Smooth muscle cell (in vitro differentiated cells): ENCODE data around the gene LGI4. TPM values are rescaled to one million over a fixed set of nuclear protein-coding genes. Genes with fewer than 3 reads are reported as not detected.

Experiments used
- DNase-seq: peaks from one replicate; lab custom pipeline; 2025; ENCODE audit not compliant: unreplicated experiment; lab: John Stamatoyannopoulos, UW
- H2AFZ ChIP-seq: fragments of 200-600 bp; sonication (generic); 2 replicates; pipeline ENCODE4 v1.6.0; 2016; ENCODE audit warnings: antibody characterized with exemption, low read depth, mild to moderate bottlenecking
- H3F3A ChIP-seq: fragments of 200-600 bp; sonication (generic); 2 replicates; pipeline ENCODE4 v1.6.0; 2017; ENCODE audit warnings: antibody characterized with exemption, low read depth
- H3K27ac ChIP-seq: fragments of 200-600 bp; sonication (generic); 2 replicates; pipeline ENCODE4 v1.5.1; 2016; ENCODE audit warnings: low read depth, mild to moderate bottlenecking
- H3K27me3 ChIP-seq: fragments of 200-600 bp; sonication (generic); 2 replicates; pipeline ENCODE4 v1.6.1; 2016; ENCODE audit warnings: low read depth, mild to moderate bottlenecking
- H3K36me3 ChIP-seq: fragments of 200-600 bp; sonication (generic); 2 replicates; pipeline ENCODE4 v1.5.1; 2016; ENCODE audit warnings: low read depth
- H3K4me1 ChIP-seq: fragments of 200-600 bp; sonication (generic); 2 replicates; pipeline ENCODE4 v1.5.1; 2016; ENCODE audit warnings: low read depth
- H3K4me2 ChIP-seq: fragments of 200-600 bp; sonication (generic); 2 replicates; pipeline ENCODE4 v1.6.0; 2016; ENCODE audit warnings: mild to moderate bottlenecking
- H3K4me3 ChIP-seq: fragments of 200-600 bp; sonication (generic); 2 replicates; pipeline ENCODE4 v1.5.1; 2016; ENCODE audit warnings: mild to moderate bottlenecking
- H3K79me2 ChIP-seq: fragments of 200-600 bp; sonication (generic); 2 replicates; pipeline ENCODE4 v1.6.0; 2016; ENCODE audit warnings: low read depth, mild to moderate bottlenecking
- H3K9ac ChIP-seq: fragments of 200-600 bp; sonication (generic); 2 replicates; pipeline ENCODE4 v1.6.0; 2016; ENCODE audit warnings: low read depth
- H3K9me3 ChIP-seq: fragments of 200-600 bp; sonication (generic); replicated peaks from 2 replicates; pipeline ENCODE4 v1.5.1; 2016; ENCODE audit warnings: low read depth
- H4K20me1 ChIP-seq: fragments of 200-600 bp; sonication (generic); 2 replicates; pipeline ENCODE4 v1.6.0; 2016; ENCODE audit warnings: low read depth
- CTCF ChIP-seq: fragments of 200-600 bp; sonication (generic); IDR thresholded peaks from 2 replicates; pipeline ENCODE4 v1.5.1; 2017; ENCODE audit warnings: borderline replicate concordance, mild to moderate bottlenecking, antibody characterized with exemption; ENCODE audit not compliant: insufficient read depth, poor library complexity, severe bottlenecking
- WGBS: methylation state at CpG from one replicate; pipeline ENCODE4 v1.1.7; 2016; ENCODE audit warnings: low lambda C conversion rate; 5-methylcytosine and 5-hydroxymethylcytosine counted together
- polyA plus RNA-seq: library from polyadenylated mRNA; unstranded; fragments of >200 nt; fragmentation: Nextera tagmentation; extraction: Ambion mirVana; gene quantifications from 2 replicates; pipeline ENCODE4 v1.2.1, GENCODE V29; 2016
- total RNA-seq: library from RNA; depleted of rRNA; stranded (reverse); fragments of >200 nt; gene quantifications from 2 replicates; pipeline ENCODE4 v1.2.3, GENCODE V29; 2014

LGI4 gene
- total and polyA plus RNA-seq, 2 experiments from 2014 or later, result 0.17 to 0.22 TPM

GRCh38 chr19:35140962-35141836 is 6.3 kb upstream of the LGI4 start:
- H2AFZ ChIP-seq, result no peak overlapping the region
- no peaks in the 10 kb centered on the region for H3K36me3 ChIP-seq
- H3K9me3 ChIP-seq, result no peaks in the 10 kb centered on the region
- peaks cover 41% of the 10 kb centered on the region for H3K27me3 ChIP-seq
- H3K9ac ChIP-seq, result no peak overlapping the region
- H3K79me2 ChIP-seq, result no peaks in the 10 kb centered on the region
- H3K4me1 ChIP-seq, result peaks cover 12% of the 10 kb centered on the region
- peak; percentile 79 for DNase-seq
- H3K4me2 ChIP-seq, result peak overlapping the region; percentile 67
- no peak overlapping the region for H3K27ac ChIP-seq
- WGBS, result 2% methylated on average over 29 of the region's 48 CpGs
- no peaks in the 10 kb centered on the region for H3F3A ChIP-seq
- peak overlapping the region; percentile 21 for H3K4me3 ChIP-seq
- H4K20me1 ChIP-seq, result no peaks in the 10 kb centered on the region
- peak; percentile 17 for TF ChIP-seq CTCF

- no peaks in the 10 kb centered on the region for H3F3A ChIP-seq
- peak overlapping the region; percentile 36 for H3K4me2 ChIP-seq
- no peaks in the 10 kb centered on the region for H3K79me2 ChIP-seq
- TF ChIP-seq CTCF, result no peak
- 85% methylated on average over 12 of the region's 12 CpGs for WGBS
- H3K4me3 ChIP-seq, result no peak overlapping the region
- DNase-seq, result no peak
- no peak overlapping the region for H3K27ac ChIP-seq
- peaks cover 12% of the 10 kb centered on the region for H3K4me1 ChIP-seq
- no peaks in the 10 kb centered on the region for H3K36me3 ChIP-seq
- no peak overlapping the region for H3K9ac ChIP-seq
- peaks cover 41% of the 10 kb centered on the region for H3K27me3 ChIP-seq
- no peak overlapping the region for H2AFZ ChIP-seq
- H4K20me1 ChIP-seq, result no peaks in the 10 kb centered on the region
- no peaks in the 10 kb centered on the region for H3K9me3 ChIP-seq
These were observed 5.5 kb upstream of the LGI4 start for GRCh38 chr19:35140207-35140961.

- Histone ChIP-seq H2AFZ (no peak within 1 kb of the TSS), H3F3A (no peaks in the 10 kb centered on the region), H3K79me2 (no peaks in the 10 kb centered on the region), H3K36me3 (no peaks in the 10 kb centered on the region), H3K4me2 (no peak within 1 kb of the TSS), H3K4me3 (no peak within 1 kb of the TSS), H3K27ac (no peak within 1 kb of the TSS), H3K27me3 (peaks cover 21% of the 10 kb centered on the region), H4K20me1 (no peaks in the 10 kb centered on the region), H3K9me3 (no peaks in the 10 kb centered on the region), H3K9ac (no peak within 1 kb of the TSS), H3K4me1 (peaks cover 20% of the 10 kb centered on the region)
- TF ChIP-seq CTCF, result no peak
- DNase-seq, result no peak
- 87% methylated on average over 14 of the region's 18 CpGs for WGBS
These were observed 3.5 kb upstream of the LGI4 start, which contains the start of gene FXYD1 for GRCh38 chr19:35138305-35138892. FXYD1 (plus strand) TSS chr19:35138824; CDS start chr19:35140080, 1,256 bp downstream.
